Nucleus accumbens (tissue), 56 donors: ENCODE results near the gene MST1R.

Experiments used
- DNase-seq, 56 donors: peaks; one replicate each; lab custom pipeline; 2025; lab: John Stamatoyannopoulos, UW

The MST1R gene

GRCh38 chr3:49880581-49881315, 22.9 kb downstream of the MST1R start:
- DNase-seq, result peak in 1 of 56 donors; percentile 17

DNA sequence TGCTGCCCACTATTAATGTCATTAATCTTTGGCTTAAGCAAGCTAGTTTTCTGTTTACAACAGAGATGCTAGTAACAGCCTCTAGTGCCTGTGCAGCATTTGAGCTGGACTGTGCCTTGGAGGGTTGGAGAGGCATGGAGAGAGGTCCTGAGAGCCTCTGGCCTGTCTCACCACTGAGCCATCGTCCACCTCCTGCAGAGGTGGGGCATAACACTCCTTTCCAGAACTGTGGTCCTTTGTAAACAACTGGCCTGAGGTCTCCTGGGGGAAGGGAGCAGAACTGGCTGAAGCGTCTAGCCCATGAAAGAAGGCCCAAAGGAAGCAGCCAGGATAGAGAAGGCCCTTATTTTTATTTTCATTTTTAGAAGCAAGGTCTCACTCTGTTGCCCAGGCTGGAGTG, 24.0 kb downstream of the MST1R start:
- no peak for DNase-seq

DNA sequence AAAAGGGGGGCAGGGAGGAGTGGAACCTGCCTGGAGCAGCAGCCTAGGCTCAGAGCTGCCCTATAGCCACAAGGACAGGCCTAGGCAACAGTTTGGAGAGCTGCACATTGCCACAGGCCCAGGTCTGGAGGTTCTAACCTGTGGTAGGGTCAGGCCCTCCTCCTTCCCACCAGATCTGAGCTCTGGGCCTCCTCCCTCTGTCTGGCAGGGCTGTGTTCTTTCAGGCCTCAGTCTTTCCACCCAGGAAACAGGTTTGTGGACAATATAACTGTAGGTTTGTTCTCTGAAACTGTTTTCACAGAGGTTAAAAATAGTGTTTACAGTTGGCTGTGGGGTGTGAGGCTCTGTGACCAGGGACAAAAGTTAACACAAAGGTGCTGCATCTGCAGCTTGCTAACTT, 25.0 kb downstream of the MST1R start:
- no peak for DNase-seq

DNA sequence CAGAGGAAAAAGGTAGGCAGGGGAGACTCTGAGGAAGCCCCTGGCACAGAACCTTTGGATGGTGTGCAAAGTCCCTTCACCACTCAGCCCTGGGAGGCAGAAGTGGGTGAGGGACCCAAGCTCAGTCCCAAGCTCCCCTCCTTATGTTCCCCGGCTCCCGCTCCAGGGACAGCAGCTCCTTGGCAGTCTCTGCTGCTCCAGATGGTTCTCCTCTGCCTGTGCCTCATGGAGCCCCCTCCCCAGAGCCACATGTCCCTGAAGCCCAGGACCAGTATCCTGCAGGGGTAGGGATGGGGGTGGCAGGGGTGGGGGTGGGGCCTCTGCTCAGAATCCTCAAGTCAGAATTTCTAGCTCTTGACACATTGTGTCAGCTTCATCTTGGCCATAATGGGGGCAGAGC, 26.0 kb downstream of the MST1R start:
- no peak for DNase-seq

GRCh38 chr3:49876567-49876966, 27.1 kb downstream of the MST1R start:
- no peak for DNase-seq

- DNase-seq, result no peak
Observed at GRCh38 chr3:49873623-49874022, 30.1 kb downstream of the MST1R start.

GRCh38 chr3:49872801-49873281, 30.8 kb downstream of the MST1R start:
- DNase-seq, result peak in 21 of 56 donors; percentile 8 to 65 (median 39)

- peak in 25 of 56 donors; percentile 4 to 73 (median 42) for DNase-seq
Observed at GRCh38 chr3:49871531-49872153, 32.0 kb downstream of the MST1R start.

DNA sequence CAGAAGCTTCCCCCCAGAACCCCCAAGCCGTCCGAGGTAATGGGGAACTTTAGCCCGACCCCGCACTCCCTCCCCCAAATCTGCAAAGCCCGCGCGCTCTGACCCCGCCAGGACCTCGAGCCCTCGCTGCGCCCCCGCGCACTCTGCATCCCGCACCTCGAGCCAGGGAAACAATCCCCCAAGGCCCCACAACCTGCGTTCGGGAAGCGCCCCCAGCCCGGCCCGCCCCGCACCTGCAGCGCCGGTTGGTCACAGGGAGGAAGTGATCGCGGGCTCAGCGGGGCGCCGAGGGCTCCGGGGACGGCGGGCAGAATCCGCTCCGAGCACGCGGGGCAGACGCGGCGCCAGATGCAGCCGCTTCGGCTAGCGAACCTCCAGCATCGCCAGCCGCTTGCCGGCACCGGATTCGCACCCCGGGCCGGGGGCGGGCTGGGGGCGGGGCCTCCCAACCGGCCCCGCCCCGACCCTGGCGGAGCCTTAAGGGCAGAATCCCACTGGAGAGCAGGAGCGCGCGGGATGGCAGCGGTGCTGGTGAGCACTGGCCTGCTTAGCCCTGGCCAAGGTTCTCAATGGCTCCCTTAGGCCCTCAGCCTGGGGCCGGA, 34.0 kb downstream of the MST1R start, which contains the start of gene CAMKV:
Gene CAMKV, minus strand, starts transcription at position 382 of the 602 bp plus-strand sequence. CDS start 7,518 bp downstream, outside the sequence.
- DNase-seq, result peak in 29 of 56 donors; percentile 10 to 81 (median 43)

- DNase-seq, result peak in 26 of 56 donors; percentile 6 to 78 (median 43)
Observed at GRCh38 chr3:49868862-49869466, 34.7 kb downstream of the MST1R start.

DNA sequence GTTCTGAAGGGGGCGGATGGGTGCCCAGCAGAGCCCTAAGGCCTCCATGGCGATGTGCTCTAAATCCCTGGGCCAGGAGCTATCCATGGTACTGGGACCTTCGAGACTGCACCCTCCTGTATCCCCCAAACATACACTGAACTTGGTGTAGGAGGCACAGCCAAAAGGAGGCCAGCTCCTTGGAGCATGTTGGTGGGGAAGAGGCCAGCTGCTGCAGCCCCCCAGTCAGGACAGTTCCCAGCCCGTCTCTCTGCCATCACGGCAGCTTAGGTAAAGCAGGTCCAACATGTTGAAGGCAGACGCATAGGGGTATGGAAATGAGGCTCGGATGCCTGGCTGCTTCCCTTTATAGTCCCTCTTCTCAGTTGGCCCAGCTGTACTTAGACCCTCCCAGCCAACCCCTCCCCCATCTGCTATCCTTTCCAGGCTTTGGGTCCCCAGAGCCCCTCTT, 35.8 kb downstream of the MST1R start:
- no peak for DNase-seq

DNA sequence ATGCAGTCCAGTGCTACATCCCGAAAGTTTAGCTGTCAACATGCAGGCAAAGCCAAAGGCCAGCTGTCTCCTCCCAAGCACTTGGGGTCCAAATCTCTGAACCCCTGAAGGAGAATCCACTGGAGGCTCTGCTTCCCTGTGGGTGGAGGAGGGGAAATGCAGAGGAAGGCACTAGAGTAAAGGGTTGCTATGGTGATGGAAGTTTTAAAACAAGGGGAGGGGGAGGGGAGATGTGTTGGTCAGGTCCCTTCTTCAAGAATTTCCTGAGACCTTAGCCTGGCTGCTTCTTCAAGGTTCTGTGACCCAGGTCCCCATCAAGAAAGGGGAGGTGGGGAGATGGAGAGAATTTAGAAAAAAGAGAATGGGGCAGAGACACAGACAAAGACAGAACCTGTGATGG, 36.3 kb downstream of the MST1R start:
- peak in 1 of 56 donors; percentile 20 for DNase-seq

GRCh38 chr3:49865198-49865784, 38.4 kb downstream of the MST1R start:
- no peak for DNase-seq

DNA sequence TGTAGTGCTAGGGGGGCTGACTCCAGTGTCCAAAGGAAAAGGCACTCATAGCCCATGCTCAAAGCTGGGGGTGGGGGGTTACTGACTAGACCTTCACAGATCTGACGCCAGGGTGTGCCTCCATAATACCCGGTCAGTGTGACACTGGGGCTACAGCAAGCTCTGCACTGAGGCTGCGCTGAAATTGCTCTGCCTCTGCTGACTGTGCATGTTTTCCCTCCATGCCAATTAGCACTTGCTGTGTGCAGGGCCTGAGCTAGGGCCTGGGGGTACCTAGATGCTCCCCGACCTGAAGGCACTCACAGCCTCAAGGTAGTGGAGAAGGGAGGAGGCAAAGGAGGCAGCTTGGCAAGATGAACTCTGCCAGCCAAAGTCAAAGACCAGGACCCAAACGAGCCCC, 39.2 kb downstream of the MST1R start:
- DNase-seq, result no peak

DNA sequence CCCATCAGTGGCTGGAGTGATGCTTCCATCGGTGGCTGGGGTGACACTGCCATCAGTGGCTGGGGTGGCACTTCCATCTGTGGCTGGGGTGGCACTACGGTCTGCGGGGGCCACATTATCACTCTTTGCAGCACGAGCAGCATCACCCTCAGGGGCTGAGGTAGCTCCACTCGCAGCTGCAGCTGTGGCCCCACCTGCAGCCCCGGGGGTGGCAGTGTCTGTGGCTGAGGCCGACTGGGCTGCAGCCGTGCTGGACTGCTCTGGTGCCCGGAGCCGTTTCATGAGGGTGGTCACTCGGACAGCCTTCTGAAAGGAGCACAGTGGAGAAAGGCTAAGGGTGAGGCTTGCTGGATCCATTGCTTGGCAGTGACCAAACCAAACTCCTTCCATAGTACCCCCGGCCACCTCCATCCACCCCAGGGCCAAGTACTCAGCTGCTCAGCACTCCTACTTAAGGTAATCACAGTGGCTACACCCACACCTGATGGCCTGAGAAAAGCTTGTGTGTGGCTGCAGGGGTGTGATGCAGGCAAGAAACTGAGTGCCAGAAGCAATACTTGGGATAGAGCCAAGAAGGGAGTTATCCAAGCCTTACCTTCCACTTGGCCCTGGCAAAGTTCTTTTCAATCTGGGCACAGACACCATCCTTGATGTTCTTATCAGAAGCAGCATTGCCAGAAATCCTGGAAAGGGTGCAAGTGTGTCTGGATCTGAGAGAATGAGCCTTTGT, 43.9 kb downstream of the MST1R start:
- DNase-seq, result no peak

GRCh38 chr3:49856181-49857005, 47.3 kb downstream of the MST1R start, which contains the start of gene TRAIP:
Gene TRAIP, minus strand, starts transcription at chr3:49856564. Its CDS starts 111 bp downstream, at chr3:49856453.
- DNase-seq, result peak; percentile 48 to 96 (median 88)

- no peak for DNase-seq
Observed at GRCh38 chr3:49855662-49856061, 48.0 kb downstream of the MST1R start.

GRCh38 chr3:49845694-49846093, 58.0 kb downstream of the MST1R start:
- no peak for DNase-seq
